ENCODE results near the gene CTNNB1. TPM values are rescaled to one million over a fixed set of nuclear protein-coding genes. Genes with fewer than 3 reads are reported as not detected.
A peak's percentile ranks its signal among the peaks of the same experiment; 100 is the strongest.

CTNNB1 gene
- total RNA-seq, 1 experiment from 2014 or later, result 134 TPM

DNA sequence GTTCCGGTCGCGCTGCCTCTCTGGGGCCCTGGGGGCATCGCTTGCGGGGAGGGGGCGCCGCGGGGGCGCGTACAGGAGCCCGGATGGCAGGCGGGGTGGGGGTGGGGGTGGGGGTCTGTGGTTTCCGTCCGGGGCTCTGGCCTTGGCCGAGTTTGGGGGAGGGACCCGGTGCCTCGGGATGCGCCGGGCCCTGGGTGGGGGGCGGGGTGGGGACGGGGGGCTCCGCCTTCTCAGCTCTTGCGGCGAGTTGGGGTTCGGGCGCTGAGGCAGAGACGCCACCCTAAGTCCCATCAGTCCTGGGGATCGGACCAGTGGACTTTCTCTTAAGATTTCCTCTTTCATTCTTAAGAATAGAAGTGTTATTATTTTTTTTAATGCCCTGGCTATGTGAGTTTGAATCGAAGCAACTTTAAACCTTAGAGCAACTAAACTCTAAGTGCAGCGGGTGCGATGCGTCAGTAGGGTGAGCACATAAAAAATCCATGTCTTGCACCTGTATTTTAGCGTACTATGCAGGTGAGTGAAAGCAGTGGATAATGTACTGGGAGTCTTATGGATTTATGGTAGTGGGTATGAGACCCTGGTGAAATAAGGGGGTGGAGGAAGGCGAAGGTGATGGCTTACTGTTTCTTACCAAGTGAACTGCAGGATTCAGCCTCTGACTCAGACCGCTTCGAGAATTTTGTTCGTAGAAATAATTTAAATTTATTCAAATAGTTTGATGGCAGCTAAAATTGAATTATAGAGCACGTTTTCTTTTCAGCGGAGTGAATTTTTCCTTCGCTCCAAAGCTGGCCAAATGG is 762 bp downstream of the CTNNB1 start:
- DNase-seq (ENCODE audit: low spot score), result no peak
- intact Hi-C loops (cut with micrococcal nuclease; ENCODE audit: unreplicated experiment), result loop anchor here (5.0 kb wide), 1 partner anchor 618 kb away; no protein-coding TSS in a partner anchor
- TF ChIP-seq, protein P1, sequence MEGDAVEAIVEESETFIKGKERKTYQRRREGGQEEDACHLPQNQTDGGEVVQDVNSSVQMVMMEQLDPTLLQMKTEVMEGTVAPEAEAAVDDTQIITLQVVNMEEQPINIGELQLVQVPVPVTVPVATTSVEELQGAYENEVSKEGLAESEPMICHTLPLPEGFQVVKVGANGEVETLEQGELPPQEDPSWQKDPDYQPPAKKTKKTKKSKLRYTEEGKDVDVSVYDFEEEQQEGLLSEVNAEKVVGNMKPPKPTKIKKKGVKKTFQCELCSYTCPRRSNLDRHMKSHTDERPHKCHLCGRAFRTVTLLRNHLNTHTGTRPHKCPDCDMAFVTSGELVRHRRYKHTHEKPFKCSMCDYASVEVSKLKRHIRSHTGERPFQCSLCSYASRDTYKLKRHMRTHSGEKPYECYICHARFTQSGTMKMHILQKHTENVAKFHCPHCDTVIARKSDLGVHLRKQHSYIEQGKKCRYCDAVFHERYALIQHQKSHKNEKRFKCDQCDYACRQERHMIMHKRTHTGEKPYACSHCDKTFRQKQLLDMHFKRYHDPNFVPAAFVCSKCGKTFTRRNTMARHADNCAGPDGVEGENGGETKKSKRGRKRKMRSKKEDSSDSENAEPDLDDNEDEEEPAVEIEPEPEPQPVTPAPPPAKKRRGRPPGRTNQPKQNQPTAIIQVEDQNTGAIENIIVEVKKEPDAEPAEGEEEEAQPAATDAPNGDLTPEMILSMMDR (conservative IDR thresholded peaks at IDR 0.05; ENCODE audit: low read depth, low read length), result no peak
- TF ChIP-seq EZH2 (IDR thresholded peaks at IDR 0.05; ENCODE audit: borderline replicate concordance, low read depth, low read length, poor library complexity, severe bottlenecking), result no peak
- Histone ChIP-seq H3K27ac (ENCODE audit: low read depth, low read length, poor library complexity, severe bottlenecking) (peak overlapping the region; percentile 88), H3K36me3 (ENCODE audit: insufficient read depth, low read length, poor library complexity, severe bottlenecking) (no peaks in the 10 kb centered on the region), H3K4me1 (ENCODE audit: insufficient read depth, low read length, poor library complexity, severe bottlenecking) (peaks cover 6% of the 10 kb centered on the region), H3K4me3 (ENCODE audit: low read depth, low read length, poor library complexity, severe bottlenecking) (peak overlapping the region; percentile 75), H3K9me3 (ENCODE audit: low read depth, low read length, poor library complexity, severe bottlenecking) (no peaks in the 10 kb centered on the region), H3K27me3 (replicated peaks; ENCODE audit: insufficient read depth, low read depth, low read length, poor library complexity) (peaks cover 8% of the 10 kb centered on the region)
- CTCF ChIA-PET, result no interaction called here
- no TSS peak for BruUV-seq (replicated peaks)
- POLR2A ChIA-PET (ENCODE audit: low non-redundant PET), result no interaction called here

DNA sequence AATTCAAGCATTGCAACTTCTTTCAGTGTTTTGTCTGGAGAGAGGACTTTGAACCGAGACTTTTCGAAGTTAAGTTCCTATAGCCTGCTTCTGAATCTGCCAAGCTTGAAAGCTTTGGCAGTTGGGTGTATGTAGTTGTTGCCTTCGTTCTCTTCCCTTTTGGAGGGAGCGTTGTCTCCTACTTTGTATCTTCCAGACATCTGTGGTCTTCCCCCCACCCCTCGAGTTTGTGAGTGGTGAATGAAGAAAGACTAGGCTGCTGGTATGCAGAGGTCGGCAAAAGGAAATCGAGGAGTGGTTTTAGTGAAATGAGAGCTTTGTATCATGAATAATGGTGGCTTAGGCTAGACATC is 1.3 kb downstream of the CTNNB1 start:
- DNase-seq (ENCODE audit: low spot score), result peak; percentile 15
- POLR2A ChIA-PET (ENCODE audit: low non-redundant PET), result no interaction called here
- CTCF ChIA-PET, result no interaction called here

DNA sequence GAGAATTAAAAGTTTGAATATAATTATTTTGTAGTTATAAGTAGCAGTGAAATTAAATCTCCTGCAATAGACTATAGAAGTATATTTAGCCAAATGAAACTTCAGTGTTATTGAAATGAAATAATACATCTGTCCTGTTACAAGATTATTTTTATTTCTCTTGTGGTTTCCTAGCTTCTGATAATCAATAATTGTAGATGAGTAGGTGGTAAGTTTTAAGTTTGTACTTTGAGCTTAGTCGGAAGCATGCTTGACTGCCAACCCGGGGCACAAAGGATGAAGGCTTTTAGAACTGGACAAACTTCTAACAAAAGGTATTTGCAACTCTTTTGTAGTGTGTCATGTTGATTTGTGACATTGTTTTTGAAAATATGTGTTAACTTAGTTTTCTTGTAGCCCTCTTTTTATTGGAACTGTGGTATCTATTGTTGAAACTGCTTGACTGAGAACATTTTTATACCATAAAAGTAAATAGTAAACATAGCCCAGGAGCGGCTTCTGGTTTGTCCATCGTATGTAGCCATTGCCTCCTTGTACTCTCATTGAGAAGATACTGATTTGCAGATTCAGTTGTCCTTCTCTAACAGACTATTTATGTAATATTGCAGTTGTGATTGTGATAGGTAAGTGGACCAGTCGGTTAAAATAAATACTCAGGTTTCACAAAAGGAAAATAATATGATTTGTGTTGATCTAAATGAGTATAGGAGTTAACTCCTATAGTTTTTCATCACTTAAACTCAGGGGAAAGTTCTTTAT is 2.9 kb downstream of the CTNNB1 start:
- intact Hi-C loops (cut with micrococcal nuclease; ENCODE audit: unreplicated experiment), result loop anchor here (5.0 kb wide), 1 partner anchor 620 kb away; no protein-coding TSS in a partner anchor
- no peak overlapping the region for H3K27ac ChIP-seq (ENCODE audit: low read depth, low read length, poor library complexity, severe bottlenecking)
- POLR2A ChIA-PET (ENCODE audit: low non-redundant PET), result interaction anchor here (0.6 kb wide), 1 partner anchor 9 kb away, joined by 3 read pairs; no protein-coding TSS in a partner anchor

More for the DNA sequence above, 1.3 kb downstream of the CTNNB1 start:
- no peak overlapping the region for H3K27ac ChIP-seq (ENCODE audit: low read depth, low read length, poor library complexity, severe bottlenecking)
- no TSS peak for BruUV-seq (replicated peaks)
- peaks cover 8% of the 10 kb centered on the region for H3K27me3 ChIP-seq (replicated peaks; ENCODE audit: insufficient read depth, low read depth, low read length, poor library complexity)
- H3K4me1 ChIP-seq (ENCODE audit: insufficient read depth, low read length, poor library complexity, severe bottlenecking), result peaks cover 6% of the 10 kb centered on the region
- no peaks in the 10 kb centered on the region for H3K36me3 ChIP-seq (ENCODE audit: insufficient read depth, low read length, poor library complexity, severe bottlenecking)
- H3K9me3 ChIP-seq (ENCODE audit: low read depth, low read length, poor library complexity, severe bottlenecking), result no peaks in the 10 kb centered on the region
- H3K4me3 ChIP-seq (ENCODE audit: low read depth, low read length, poor library complexity, severe bottlenecking), result peak overlapping the region; percentile 75
- intact Hi-C loops (cut with micrococcal nuclease; ENCODE audit: unreplicated experiment), result loop anchor here (5.0 kb wide), 1 partner anchor 618 kb away; no protein-coding TSS in a partner anchor
- TF ChIP-seq EZH2 (IDR thresholded peaks at IDR 0.05; ENCODE audit: borderline replicate concordance, low read depth, low read length, poor library complexity, severe bottlenecking), result no peak
- TF ChIP-seq, protein P1 (conservative IDR thresholded peaks at IDR 0.05; ENCODE audit: low read depth, low read length), result no peak

More for the DNA sequence above, 2.9 kb downstream of the CTNNB1 start:
- BruUV-seq (replicated peaks), result no TSS peak
- Histone ChIP-seq H3K9me3 (ENCODE audit: low read depth, low read length, poor library complexity, severe bottlenecking) (no peaks in the 10 kb centered on the region), H3K36me3 (ENCODE audit: insufficient read depth, low read length, poor library complexity, severe bottlenecking) (no peaks in the 10 kb centered on the region), H3K4me3 (ENCODE audit: low read depth, low read length, poor library complexity, severe bottlenecking) (no peak overlapping the region), H3K27me3 (replicated peaks; ENCODE audit: insufficient read depth, low read depth, low read length, poor library complexity) (peaks cover 8% of the 10 kb centered on the region), H3K4me1 (ENCODE audit: insufficient read depth, low read length, poor library complexity, severe bottlenecking) (peaks cover 6% of the 10 kb centered on the region)
- CTCF ChIA-PET, result no interaction called here
- no peak for DNase-seq (ENCODE audit: low spot score)
- TF ChIP-seq, protein P1 (conservative IDR thresholded peaks at IDR 0.05; ENCODE audit: low read depth, low read length), result no peak
- TF ChIP-seq EZH2 (IDR thresholded peaks at IDR 0.05; ENCODE audit: borderline replicate concordance, low read depth, low read length, poor library complexity, severe bottlenecking), result no peak
